ENCODE measurements around the gene KDM4B. TPM values are rescaled to one million over a fixed set of nuclear protein-coding genes. Genes with fewer than 3 reads are reported as not detected.

Gene KDM4B
- total RNA-seq, 4 donors from 2014 or later = 18.4 to 94.7 (median 25.6) TPM

DNA sequence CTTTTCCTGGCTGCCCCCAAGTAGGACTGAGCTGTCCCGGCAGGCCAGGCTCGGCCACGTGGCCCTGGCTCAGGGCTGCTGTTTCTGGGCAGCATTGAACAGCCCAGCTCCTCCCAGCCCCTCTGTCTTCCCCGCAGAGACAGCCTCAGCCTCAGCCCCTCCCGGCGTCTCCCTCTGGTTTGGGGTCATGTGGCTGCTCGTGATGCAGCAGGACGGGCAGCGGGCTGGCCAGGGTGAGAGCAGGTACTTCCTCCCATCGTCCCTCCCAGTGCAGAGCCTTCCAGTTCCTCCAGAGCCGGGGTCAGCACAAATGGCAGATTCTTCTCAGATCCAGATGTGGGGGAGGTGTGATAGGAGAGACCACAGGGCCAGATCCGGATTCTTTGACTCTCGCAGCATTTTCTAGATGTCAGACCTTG is 114.6 kb downstream of the KDM4B start:
- no peak for TF ChIP-seq POLR2A (IDR thresholded peaks at IDR 0.05)
- TF ChIP-seq, protein P1, sequence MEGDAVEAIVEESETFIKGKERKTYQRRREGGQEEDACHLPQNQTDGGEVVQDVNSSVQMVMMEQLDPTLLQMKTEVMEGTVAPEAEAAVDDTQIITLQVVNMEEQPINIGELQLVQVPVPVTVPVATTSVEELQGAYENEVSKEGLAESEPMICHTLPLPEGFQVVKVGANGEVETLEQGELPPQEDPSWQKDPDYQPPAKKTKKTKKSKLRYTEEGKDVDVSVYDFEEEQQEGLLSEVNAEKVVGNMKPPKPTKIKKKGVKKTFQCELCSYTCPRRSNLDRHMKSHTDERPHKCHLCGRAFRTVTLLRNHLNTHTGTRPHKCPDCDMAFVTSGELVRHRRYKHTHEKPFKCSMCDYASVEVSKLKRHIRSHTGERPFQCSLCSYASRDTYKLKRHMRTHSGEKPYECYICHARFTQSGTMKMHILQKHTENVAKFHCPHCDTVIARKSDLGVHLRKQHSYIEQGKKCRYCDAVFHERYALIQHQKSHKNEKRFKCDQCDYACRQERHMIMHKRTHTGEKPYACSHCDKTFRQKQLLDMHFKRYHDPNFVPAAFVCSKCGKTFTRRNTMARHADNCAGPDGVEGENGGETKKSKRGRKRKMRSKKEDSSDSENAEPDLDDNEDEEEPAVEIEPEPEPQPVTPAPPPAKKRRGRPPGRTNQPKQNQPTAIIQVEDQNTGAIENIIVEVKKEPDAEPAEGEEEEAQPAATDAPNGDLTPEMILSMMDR (IDR thresholded peaks at IDR 0.05) = no peak
- no peaks in the 10 kb centered on the region for H3K27me3 ChIP-seq
- peak overlapping the region in 1 of 2 donors; percentile 8 for H3K27ac ChIP-seq
- peak in 1 of 2 donors; percentile 64 for DNase-seq
- H3K9me3 ChIP-seq = no peaks in the 10 kb centered on the region
- H3K4me1 ChIP-seq = peaks cover 0 to 7% of the 10 kb centered on the region in 2 donors
- no peak overlapping the region for H3K4me3 ChIP-seq
- intact Hi-C loops (cut with DNase I; ENCODE audit: low total_unique reads) = no loop called here
- no peaks in the 10 kb centered on the region for H3K36me3 ChIP-seq

DNA sequence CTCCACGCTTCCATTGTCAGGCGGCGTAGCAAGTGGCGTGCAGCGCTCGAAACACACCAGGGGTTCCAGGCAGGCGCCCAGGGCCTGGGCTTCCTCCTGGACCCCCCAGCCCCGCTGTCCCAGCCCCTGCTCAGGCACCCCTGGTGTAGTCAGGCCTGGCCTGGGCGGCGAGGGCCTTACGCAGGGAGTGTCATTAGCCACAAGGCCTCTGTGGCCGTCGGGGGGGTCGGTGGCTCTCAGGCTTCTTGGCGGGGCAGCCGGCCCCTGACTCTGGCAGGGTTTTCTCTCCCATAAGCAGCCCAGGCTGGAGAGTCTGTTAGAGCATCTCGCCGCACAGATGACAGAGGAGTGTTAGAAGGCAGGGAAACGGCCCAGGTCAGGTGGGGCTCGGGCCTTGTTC is 116.7 kb downstream of the KDM4B start:
- no peak overlapping the region for H3K27ac ChIP-seq
- H3K9me3 ChIP-seq = no peaks in the 10 kb centered on the region
- no peaks in the 10 kb centered on the region for H3K36me3 ChIP-seq
- peaks cover 0 to 9% of the 10 kb centered on the region in 2 donors for H3K4me1 ChIP-seq
- DNase-seq = no peak
- intact Hi-C loops (cut with DNase I; ENCODE audit: low total_unique reads) = no loop called here
- H3K27me3 ChIP-seq = no peaks in the 10 kb centered on the region
- H3K4me3 ChIP-seq = no peak overlapping the region
- TF ChIP-seq, protein P1 (IDR thresholded peaks at IDR 0.05) = no peak
- no peak for TF ChIP-seq POLR2A (IDR thresholded peaks at IDR 0.05)

DNA sequence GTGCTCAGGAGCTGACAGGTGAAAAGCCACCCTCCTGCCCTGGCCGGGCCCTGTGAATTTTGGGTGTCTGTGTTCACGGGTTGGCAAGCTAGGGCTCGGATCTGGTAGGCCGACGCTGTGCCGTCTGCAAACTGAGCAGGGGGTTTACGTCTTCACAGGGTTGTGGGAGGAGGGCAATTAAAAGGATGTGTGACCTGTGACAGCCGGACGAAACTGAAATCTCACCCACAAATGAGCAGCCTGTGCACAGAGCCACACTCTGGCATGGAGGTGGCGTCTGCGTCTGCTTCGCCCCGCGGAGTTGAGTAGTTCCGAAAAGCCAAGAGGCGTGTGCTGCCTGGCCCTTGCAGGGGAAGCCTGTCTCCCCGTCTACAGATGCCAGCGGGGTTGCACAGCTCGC is 117.3 kb downstream of the KDM4B start:
- no peak overlapping the region for H3K27ac ChIP-seq
- H3K36me3 ChIP-seq = no peaks in the 10 kb centered on the region
- no peak for DNase-seq
- peaks cover 0 to 14% of the 10 kb centered on the region in 2 donors for H3K4me1 ChIP-seq
- H3K27me3 ChIP-seq = no peaks in the 10 kb centered on the region
- no peak overlapping the region for H3K4me3 ChIP-seq
- intact Hi-C loops (cut with DNase I; ENCODE audit: low total_unique reads) = no loop called here
- TF ChIP-seq POLR2A (IDR thresholded peaks at IDR 0.05) = no peak
- TF ChIP-seq, protein P1 (IDR thresholded peaks at IDR 0.05) = no peak
- H3K9me3 ChIP-seq = no peaks in the 10 kb centered on the region

DNA sequence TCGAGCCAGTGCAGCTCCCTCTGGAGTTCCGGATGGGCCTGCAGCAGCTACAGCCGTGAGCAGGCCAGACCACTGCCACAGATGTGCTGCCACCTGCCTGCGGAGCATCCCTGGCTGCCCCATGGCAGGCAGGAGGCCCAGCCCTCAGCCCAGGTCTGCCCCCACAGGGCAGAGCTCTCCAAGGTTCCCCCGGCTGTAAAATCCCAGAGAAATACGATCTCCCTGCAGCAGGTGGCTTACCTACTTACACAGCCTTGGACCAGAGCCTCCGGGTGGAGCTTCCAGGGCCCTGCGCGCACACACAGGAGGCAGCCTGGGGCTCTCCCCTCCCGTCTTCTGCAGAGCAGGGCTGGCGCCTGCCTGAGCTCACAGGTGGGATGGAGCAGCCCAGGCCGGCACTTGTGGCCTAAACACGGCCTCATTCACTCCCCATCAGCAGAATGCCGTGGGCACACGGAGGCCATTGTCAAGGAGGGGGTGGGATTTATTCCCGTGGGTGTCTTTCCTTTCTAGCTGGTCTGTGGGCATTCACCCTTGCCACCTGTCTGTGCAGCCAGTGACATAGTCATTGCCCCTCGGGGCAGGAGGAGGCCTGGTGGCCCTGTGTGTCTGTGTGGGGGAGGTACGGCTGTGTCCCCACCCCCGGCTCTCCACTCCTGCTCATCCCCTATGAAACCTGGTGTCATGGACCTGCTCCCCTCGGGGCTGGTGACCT is 118.0 kb downstream of the KDM4B start:
- Histone ChIP-seq H3K4me1 (peaks cover 0 to 14% of the 10 kb centered on the region in 2 donors), H3K36me3 (no peaks in the 10 kb centered on the region), H3K4me3 (no peak overlapping the region), H3K9me3 (no peaks in the 10 kb centered on the region), H3K27ac (no peak overlapping the region), H3K27me3 (no peaks in the 10 kb centered on the region)
- DNase-seq = no peak
- TF ChIP-seq, protein P1 (IDR thresholded peaks at IDR 0.05) = no peak
- no peak for TF ChIP-seq POLR2A (IDR thresholded peaks at IDR 0.05)
- intact Hi-C loops (cut with DNase I; ENCODE audit: low total_unique reads) = no loop called here

DNA sequence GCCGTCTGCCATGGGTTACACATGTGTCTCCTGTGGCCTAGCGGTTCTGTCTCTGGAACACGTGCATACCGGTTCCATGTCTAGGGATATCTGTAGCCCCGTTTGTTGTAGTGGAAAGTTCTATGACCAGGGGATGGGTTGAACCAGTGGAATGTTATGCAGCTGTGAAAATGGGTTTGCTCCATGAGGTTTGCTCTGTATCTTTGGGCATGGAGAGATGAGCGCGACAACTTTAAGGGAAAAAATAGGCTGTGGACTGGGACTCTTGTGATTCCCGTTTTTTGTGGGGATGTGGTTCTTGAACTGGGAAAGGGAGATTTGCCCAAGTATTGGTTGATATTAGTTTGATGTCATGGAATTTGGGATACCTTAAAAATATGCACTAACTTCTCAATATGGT is 120.4 kb downstream of the KDM4B start:
- no peak overlapping the region for H3K27ac ChIP-seq
- H3K27me3 ChIP-seq = no peaks in the 10 kb centered on the region
- no peak for DNase-seq
- TF ChIP-seq, protein P1 (IDR thresholded peaks at IDR 0.05) = no peak
- no peak for TF ChIP-seq POLR2A (IDR thresholded peaks at IDR 0.05)
- no peaks in the 10 kb centered on the region for H3K9me3 ChIP-seq
- intact Hi-C loops (cut with DNase I; ENCODE audit: low total_unique reads) = no loop called here
- H3K4me1 ChIP-seq = peaks cover 5 to 14% of the 10 kb centered on the region in 2 donors
- no peaks in the 10 kb centered on the region for H3K36me3 ChIP-seq
- H3K4me3 ChIP-seq = no peak overlapping the region

Data from uterus (tissue), 4 donors.